ENCODE results near the gene SHROOM3.

DNA sequence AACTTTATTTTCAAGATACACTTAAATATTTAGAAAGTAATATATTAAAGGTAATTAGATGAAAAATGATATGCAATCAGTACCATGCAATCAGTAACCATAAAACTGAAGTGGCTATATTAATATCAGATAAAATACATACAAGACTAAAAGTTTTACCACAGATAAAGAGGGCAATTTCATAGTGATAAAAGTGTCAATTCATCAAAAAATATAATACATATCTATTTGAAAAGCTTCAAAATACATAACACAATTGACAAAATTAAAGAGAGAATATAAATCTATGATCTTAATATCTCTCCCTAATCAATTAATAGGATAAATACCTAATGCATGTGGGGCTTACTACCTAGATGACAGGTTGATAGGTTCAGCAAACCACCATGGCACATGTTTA lies 357.4 kb downstream of the SHROOM3 start:
- TF ChIP-seq, protein P1, sequence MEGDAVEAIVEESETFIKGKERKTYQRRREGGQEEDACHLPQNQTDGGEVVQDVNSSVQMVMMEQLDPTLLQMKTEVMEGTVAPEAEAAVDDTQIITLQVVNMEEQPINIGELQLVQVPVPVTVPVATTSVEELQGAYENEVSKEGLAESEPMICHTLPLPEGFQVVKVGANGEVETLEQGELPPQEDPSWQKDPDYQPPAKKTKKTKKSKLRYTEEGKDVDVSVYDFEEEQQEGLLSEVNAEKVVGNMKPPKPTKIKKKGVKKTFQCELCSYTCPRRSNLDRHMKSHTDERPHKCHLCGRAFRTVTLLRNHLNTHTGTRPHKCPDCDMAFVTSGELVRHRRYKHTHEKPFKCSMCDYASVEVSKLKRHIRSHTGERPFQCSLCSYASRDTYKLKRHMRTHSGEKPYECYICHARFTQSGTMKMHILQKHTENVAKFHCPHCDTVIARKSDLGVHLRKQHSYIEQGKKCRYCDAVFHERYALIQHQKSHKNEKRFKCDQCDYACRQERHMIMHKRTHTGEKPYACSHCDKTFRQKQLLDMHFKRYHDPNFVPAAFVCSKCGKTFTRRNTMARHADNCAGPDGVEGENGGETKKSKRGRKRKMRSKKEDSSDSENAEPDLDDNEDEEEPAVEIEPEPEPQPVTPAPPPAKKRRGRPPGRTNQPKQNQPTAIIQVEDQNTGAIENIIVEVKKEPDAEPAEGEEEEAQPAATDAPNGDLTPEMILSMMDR (IDR thresholded peaks at IDR 0.05): no peak
- no peak for TF ChIP-seq POLR2A (IDR thresholded peaks at IDR 0.05)

Data from body of pancreas (tissue), 4 donors.